Activated T-cell treated with anti-CD3 and anti-CD28 coated beads, Interleukin-2, amount 50 U/mL, for 24 hours (primary cell): ENCODE results near the gene RAG1.
"Not testable (repeated sequence)": the region's sequence is repeated elsewhere in the genome, so short reads cannot be mapped to it uniquely, and the experiment has no call there.

Experiments
- DNase-seq: peaks from one replicate; pipeline ENCODE4 v3.0.0-alpha.2; 2020
- H3K27ac Mint-ChIP-seq: 2 replicates; pipeline ENCODE4 v1.8.0; 2020; ENCODE audit warnings: mild to moderate bottlenecking, mixed read lengths
- H3K27me3 Mint-ChIP-seq: 2 replicates; pipeline ENCODE4 v1.8.0; 2020; ENCODE audit warnings: mixed read lengths
- H3K36me3 Mint-ChIP-seq: 2 replicates; pipeline ENCODE4 v1.8.0; 2020; ENCODE audit warnings: low read depth, mixed read lengths
- H3K4me1 Mint-ChIP-seq: 2 replicates; pipeline ENCODE4 v1.8.0; 2020; ENCODE audit warnings: low read depth, mixed read lengths
- H3K4me3 Mint-ChIP-seq: 2 replicates; pipeline ENCODE4 v1.8.0; 2020; ENCODE audit warnings: mild to moderate bottlenecking, moderate library complexity, mixed read lengths
- H3K9me3 Mint-ChIP-seq: 2 replicates; pipeline ENCODE4 v1.8.0; 2020; ENCODE audit warnings: mixed read lengths

RAG1 gene

GRCh38 chr11:36567694-36568093, at the start of gene RAG1:
Gene RAG1 (plus strand): TSS chr11:36568007. CDS start chr11:36573305, 5,298 bp downstream.
- no peak for DNase-seq
- Mint-ChIP-seq H3K4me3 (no peak within 1 kb of the TSS), H3K27me3 (peaks cover 48% of the 10 kb centered on the region), H3K9me3 (no peaks in the 10 kb centered on the region), H3K27ac (no peak within 1 kb of the TSS), H3K36me3 (no peaks in the 10 kb centered on the region), H3K4me1 (peaks cover 5% of the 10 kb centered on the region)

- Mint-ChIP-seq H3K27me3 (peaks cover 16% of the 10 kb centered on the region), H3K4me3 (no peak overlapping the region), H3K36me3 (no peaks in the 10 kb centered on the region), H3K9me3 (peaks cover 4% of the 10 kb centered on the region), H3K4me1 (no peaks in the 10 kb centered on the region), H3K27ac (no peak overlapping the region)
- DNase-seq, result no peak
Observed at GRCh38 chr11:36530840-36531239, 37.0 kb upstream of the RAG1 start.

GRCh38 chr11:36532941-36533601, 34.7 kb upstream of the RAG1 start:
- Mint-ChIP-seq H3K4me1 (no peaks in the 10 kb centered on the region), H3K4me3 (no peak overlapping the region), H3K27me3 (peaks cover 11% of the 10 kb centered on the region), H3K9me3 (no peaks in the 10 kb centered on the region), H3K27ac (no peak overlapping the region), H3K36me3 (no peaks in the 10 kb centered on the region)
- no peak for DNase-seq

- DNase-seq, result no peak
- Mint-ChIP-seq H3K36me3 (no peaks in the 10 kb centered on the region), H3K27ac (no peak overlapping the region), H3K4me3 (no peak overlapping the region), H3K27me3 (peaks cover 3% of the 10 kb centered on the region), H3K9me3 (no peaks in the 10 kb centered on the region), H3K4me1 (no peaks in the 10 kb centered on the region)
Observed at GRCh38 chr11:36534276-36534840, 33.4 kb upstream of the RAG1 start.

- Mint-ChIP-seq H3K27me3 (peaks cover 25% of the 10 kb centered on the region), H3K9me3 (no peaks in the 10 kb centered on the region), H3K4me1 (peaks cover 2% of the 10 kb centered on the region), H3K27ac (no peak overlapping the region), H3K4me3 (no peak overlapping the region), H3K36me3 (no peaks in the 10 kb centered on the region)
- DNase-seq, result no peak
Observed at GRCh38 chr11:36540998-36541397, 26.8 kb upstream of the RAG1 start.

- Mint-ChIP-seq H3K36me3 (no peaks in the 10 kb centered on the region), H3K27ac (no peak overlapping the region), H3K4me1 (peaks cover 4% of the 10 kb centered on the region), H3K9me3 (no peaks in the 10 kb centered on the region), H3K27me3 (peaks cover 12% of the 10 kb centered on the region), H3K4me3 (no peak overlapping the region)
- DNase-seq, result no peak
Observed at GRCh38 chr11:36550385-36551115, 17.3 kb upstream of the RAG1 start.

- not testable (repeated sequence) for H3K27me3 Mint-ChIP-seq, H3K27ac Mint-ChIP-seq, DNase-seq, H3K9me3 Mint-ChIP-seq, H3K4me3 Mint-ChIP-seq, H3K36me3 Mint-ChIP-seq
- H3K4me1 Mint-ChIP-seq, result peaks cover 21% of the 10 kb centered on the region
Observed at GRCh38 chr11:36557390-36557789, 10.4 kb upstream of the RAG1 start.

- Mint-ChIP-seq H3K4me3 (no peak overlapping the region), H3K27me3 (peaks cover 3% of the 10 kb centered on the region), H3K27ac (no peak overlapping the region), H3K4me1 (peaks cover 21% of the 10 kb centered on the region), H3K36me3 (no peaks in the 10 kb centered on the region), H3K9me3 (peaks cover 10% of the 10 kb centered on the region)
- no peak for DNase-seq
Observed at GRCh38 chr11:36557991-36558390, 9.8 kb upstream of the RAG1 start.

- no peaks in the 10 kb centered on the region for H3K36me3 Mint-ChIP-seq
- peaks cover 10% of the 10 kb centered on the region for H3K9me3 Mint-ChIP-seq
Observed at GRCh38 chr11:36558571-36559413, 9.0 kb upstream of the RAG1 start.

GRCh38 chr11:36564376-36565030, 3.3 kb upstream of the RAG1 start:
- peaks cover 27% of the 10 kb centered on the region for H3K27me3 Mint-ChIP-seq
- peaks cover 6% of the 10 kb centered on the region for H3K9me3 Mint-ChIP-seq
- no peak overlapping the region for H3K27ac Mint-ChIP-seq
- DNase-seq, result peak; percentile 37
- H3K4me3 Mint-ChIP-seq, result peak overlapping the region; percentile 57
- H3K4me1 Mint-ChIP-seq, result peaks cover 10% of the 10 kb centered on the region
- no peaks in the 10 kb centered on the region for H3K36me3 Mint-ChIP-seq

More at GRCh38 chr11:36558571-36559413, 9.0 kb upstream of the RAG1 start:
- H3K27me3 Mint-ChIP-seq, result peaks cover 3% of the 10 kb centered on the region
- H3K4me3 Mint-ChIP-seq, result peak overlapping the region; percentile 46
- H3K4me1 Mint-ChIP-seq, result peaks cover 21% of the 10 kb centered on the region
- H3K27ac Mint-ChIP-seq, result peak overlapping the region; percentile 19
- DNase-seq, result no peak

- Mint-ChIP-seq H3K27me3 (peaks cover 24% of the 10 kb centered on the region), H3K9me3 (peaks cover under 1% of the 10 kb centered on the region)
Observed at GRCh38 chr11:36565031-36565610, 2.7 kb upstream of the RAG1 start.

GRCh38 chr11:36566407-36567053, 1.3 kb upstream of the RAG1 start:
- peaks cover 36% of the 10 kb centered on the region for H3K27me3 Mint-ChIP-seq
- H3K9me3 Mint-ChIP-seq, result no peaks in the 10 kb centered on the region
- H3K4me3 Mint-ChIP-seq, result no peak overlapping the region
- H3K36me3 Mint-ChIP-seq, result no peaks in the 10 kb centered on the region
- DNase-seq, result no peak
- H3K27ac Mint-ChIP-seq, result no peak overlapping the region
- H3K4me1 Mint-ChIP-seq, result peaks cover 5% of the 10 kb centered on the region

More at GRCh38 chr11:36565031-36565610, 2.7 kb upstream of the RAG1 start:
- H3K4me1 Mint-ChIP-seq, result peaks cover 5% of the 10 kb centered on the region
- H3K36me3 Mint-ChIP-seq, result no peaks in the 10 kb centered on the region
- DNase-seq, result no peak
- no peak overlapping the region for H3K27ac Mint-ChIP-seq
- H3K4me3 Mint-ChIP-seq, result no peak overlapping the region

- no peak overlapping the region for H3K4me3 Mint-ChIP-seq
- peaks cover 5% of the 10 kb centered on the region for H3K4me1 Mint-ChIP-seq
- peaks cover 58% of the 10 kb centered on the region for H3K27me3 Mint-ChIP-seq
- no peaks in the 10 kb centered on the region for H3K9me3 Mint-ChIP-seq
- no peaks in the 10 kb centered on the region for H3K36me3 Mint-ChIP-seq
- DNase-seq, result no peak
- no peak overlapping the region for H3K27ac Mint-ChIP-seq
Observed at GRCh38 chr11:36569095-36569494, 1.3 kb downstream of the RAG1 start.
